Mesenchymal stem cell (in vitro differentiated cells and primary cell): ENCODE results near the gene CCDC148.

Source experiments
- DNase-seq: peaks from one replicate; pipeline ENCODE4 v3.0.0-alpha.2; 2013
- H2AFZ ChIP-seq: one replicate; pipeline ENCODE4 v1.6.1; 2013; ENCODE audit warnings: low read depth, mild to moderate bottlenecking, control low read depth, inconsistent platforms, low read length, moderate library complexity
- H2AK5ac ChIP-seq: 2 replicates; pipeline ENCODE4 v1.6.1; 2013; ENCODE audit warnings: low read length, moderate library complexity, mild to moderate bottlenecking, inconsistent platforms; ENCODE audit not compliant: severe bottlenecking
- H2BK120ac ChIP-seq: one replicate; pipeline ENCODE4 v1.6.1; 2013; ENCODE audit warnings: low read depth, mild to moderate bottlenecking, inconsistent platforms, low read length, moderate library complexity
- H2BK12ac ChIP-seq, 2 experiments: one replicate each; pipeline ENCODE4 v1.6.1; 2013; ENCODE audit warnings: inconsistent platforms in 2 of 2, low read length in 2 of 2, mild to moderate bottlenecking in 2 of 2, moderate library complexity in 2 of 2, control low read depth in 1 of 2
- H2BK15ac ChIP-seq: one replicate; pipeline ENCODE4 v1.6.1; 2013; ENCODE audit warnings: mild to moderate bottlenecking, low read depth, inconsistent platforms; ENCODE audit not compliant: poor library complexity, severe bottlenecking
- H2BK5ac ChIP-seq: 2 replicates; pipeline ENCODE4 v1.6.1; 2013; ENCODE audit warnings: low read depth, mild to moderate bottlenecking, low read length, control low read depth, inconsistent platforms; ENCODE audit not compliant: poor library complexity, severe bottlenecking
- H3K14ac ChIP-seq, 2 experiments: one replicate each; pipeline ENCODE4 v1.6.1; 2013; ENCODE audit warnings: inconsistent platforms in 2 of 2, low read length in 2 of 2, control low read depth in 1 of 2, mild to moderate bottlenecking in 1 of 2, moderate library complexity in 1 of 2
- H3K18ac ChIP-seq, 2 experiments: one replicate each; pipeline ENCODE4 v1.6.1; 2013; ENCODE audit warnings: inconsistent platforms in 2 of 2, low read length in 2 of 2, control low read depth in 1 of 2, low read depth in 1 of 2, mild to moderate bottlenecking in 1 of 2
- H3K23ac ChIP-seq, 2 experiments: one replicate each; pipeline ENCODE4 v1.6.1; 2013; ENCODE audit warnings: inconsistent platforms in 2 of 2, low read length in 2 of 2, mild to moderate bottlenecking in 2 of 2, moderate library complexity in 2 of 2, control low read depth in 1 of 2
- H3K27ac ChIP-seq: 2 replicates; pipeline ENCODE4 v1.5.1; 2013; ENCODE audit warnings: mild to moderate bottlenecking, moderate library complexity, low read length, control low read depth, inconsistent platforms; ENCODE audit not compliant: poor library complexity, severe bottlenecking
- H3K27me3 ChIP-seq, 2 experiments: 2 replicates each; pipeline versions ENCODE4 v1.6.1 to v1.7.0; 2013; ENCODE audit warnings: low read length in 2 of 2, mild to moderate bottlenecking in 2 of 2, moderate library complexity in 2 of 2, control low read depth in 1 of 2, inconsistent platforms in 1 of 2; ENCODE audit not compliant: control insufficient read depth in 1 of 2, insufficient read depth in 1 of 2
- H3K36me3 ChIP-seq, 2 experiments: 2 replicates each; pipeline versions ENCODE4 v1.6.1 to v1.7.0; 2013; ENCODE audit warnings: low read length in 2 of 2, control low read depth in 1 of 2, inconsistent platforms in 1 of 2, low read depth in 1 of 2, mild to moderate bottlenecking in 1 of 2; ENCODE audit not compliant: insufficient read depth in 2 of 2, control insufficient read depth in 1 of 2
- H3K4ac ChIP-seq, 2 experiments: one replicate each; pipeline ENCODE4 v1.6.1; 2013; ENCODE audit warnings: inconsistent platforms in 2 of 2, low read length in 2 of 2, mild to moderate bottlenecking in 2 of 2, moderate library complexity in 2 of 2, control low read depth in 1 of 2, low read depth in 1 of 2
- H3K4me1 ChIP-seq: 2 replicates; pipeline ENCODE4 v1.6.1; 2013; ENCODE audit warnings: low read depth, low read length, control low read depth; ENCODE audit not compliant: control insufficient read depth, insufficient read depth
- H3K4me2 ChIP-seq: 2 replicates; pipeline ENCODE4 v1.6.1; 2013; ENCODE audit warnings: low read length, mild to moderate bottlenecking, inconsistent platforms; ENCODE audit not compliant: poor library complexity, severe bottlenecking
- H3K4me3 ChIP-seq, 2 experiments: 2 replicates each; pipeline versions ENCODE4 v1.5.1 to v1.7.0; 2013; ENCODE audit warnings: low read length in 2 of 2, mild to moderate bottlenecking in 2 of 2, control low read depth in 1 of 2, low read depth in 1 of 2; ENCODE audit not compliant: insufficient read depth in 1 of 2
- H3K79me1 ChIP-seq: replicated peaks from 2 replicates; pipeline ENCODE4 v1.6.1; 2013; ENCODE audit warnings: mild to moderate bottlenecking, control low read depth, low read length, inconsistent platforms; ENCODE audit not compliant: poor library complexity, severe bottlenecking
- H3K9ac ChIP-seq: 2 replicates; pipeline ENCODE4 v1.7.0; 2013; ENCODE audit warnings: mild to moderate bottlenecking, low read length, moderate library complexity
- H3K9me3 ChIP-seq: 2 replicates; pipeline ENCODE4 v1.7.0; 2013; ENCODE audit warnings: mild to moderate bottlenecking, low read length; ENCODE audit not compliant: control insufficient read depth
- H4K8ac ChIP-seq: one replicate; pipeline ENCODE4 v1.6.1; 2013; ENCODE audit warnings: inconsistent platforms, mild to moderate bottlenecking, low read length, moderate library complexity
- H4K91ac ChIP-seq: one replicate; pipeline ENCODE4 v1.6.1; 2013; ENCODE audit warnings: mild to moderate bottlenecking, low read length, inconsistent platforms
- WGBS: methylation state at CpG from one replicate; pipeline ENCODE4 v1.1.7; 2013; ENCODE audit warnings: mixed read lengths; 5-methylcytosine and 5-hydroxymethylcytosine counted together

CCDC148 gene

GRCh38 chr2:158211502-158211901 is 245.1 kb downstream of the CCDC148 start:
- H2BK15ac ChIP-seq = no peak overlapping the region
- no peak overlapping the region for H2AK5ac ChIP-seq
- H2AFZ ChIP-seq = no peak overlapping the region
- H3K4me1 ChIP-seq = peaks cover 2% of the 10 kb centered on the region
- H3K4ac ChIP-seq = no peak overlapping the region
- no peak overlapping the region for H4K91ac ChIP-seq
- H3K23ac ChIP-seq = no peak overlapping the region
- H3K9ac ChIP-seq = no peak overlapping the region
- H2BK12ac ChIP-seq = no peak overlapping the region
- H3K36me3 ChIP-seq = no peaks in the 10 kb centered on the region
- peak overlapping the region in 1 of 2 experiments; percentile 18 for H3K18ac ChIP-seq
- no peak overlapping the region for H4K8ac ChIP-seq
- no peaks in the 10 kb centered on the region for H3K9me3 ChIP-seq
- H3K79me1 ChIP-seq = no peaks in the 10 kb centered on the region
- no peak overlapping the region for H2BK5ac ChIP-seq
- WGBS = 28% methylated on average over 2 of the region's 2 CpGs
- no peaks in the 10 kb centered on the region for H3K27me3 ChIP-seq
- no peak overlapping the region for H2BK120ac ChIP-seq
- H3K14ac ChIP-seq = no peak overlapping the region
- no peak overlapping the region for H3K4me2 ChIP-seq
- no peak overlapping the region for H3K27ac ChIP-seq
- no peak overlapping the region for H3K4me3 ChIP-seq
- DNase-seq = peak; percentile 38

DNA sequence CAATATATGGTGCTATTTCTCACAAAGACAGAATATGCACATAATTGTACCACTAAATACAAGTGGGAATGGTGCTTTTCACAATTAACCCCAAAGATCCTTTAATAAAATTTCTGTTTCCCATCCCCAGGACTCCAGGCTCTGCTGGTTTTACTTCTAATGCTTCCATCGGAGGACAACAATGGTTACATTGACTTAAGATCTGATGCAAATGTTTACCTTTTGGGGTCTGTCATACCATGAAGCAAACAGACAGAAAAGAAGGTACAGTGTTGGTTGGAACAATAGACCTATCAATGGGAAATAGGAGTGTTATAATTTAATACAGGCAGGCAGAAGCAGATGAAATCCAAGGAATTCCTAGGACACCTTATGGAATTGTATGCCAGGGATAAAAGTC is 249.2 kb downstream of the CCDC148 start:
- peaks cover 3% of the 10 kb centered on the region for H3K4me1 ChIP-seq
- no peak overlapping the region for H2BK15ac ChIP-seq
- H2BK12ac ChIP-seq = no peak overlapping the region
- 94% methylated on average over 1 of the region's 1 CpG for WGBS
- H3K27ac ChIP-seq = no peak overlapping the region
- no peak overlapping the region for H3K4ac ChIP-seq
- H2AFZ ChIP-seq = no peak overlapping the region
- no peak overlapping the region for H3K18ac ChIP-seq
- no peak overlapping the region for H3K4me2 ChIP-seq
- no peak overlapping the region for H4K8ac ChIP-seq
- H3K9me3 ChIP-seq = no peaks in the 10 kb centered on the region
- H3K27me3 ChIP-seq = no peaks in the 10 kb centered on the region
- no peak overlapping the region for H3K23ac ChIP-seq
- H2AK5ac ChIP-seq = no peak overlapping the region
- DNase-seq = no peak
- no peak overlapping the region for H3K4me3 ChIP-seq
- H3K9ac ChIP-seq = no peak overlapping the region
- H4K91ac ChIP-seq = no peak overlapping the region
- no peaks in the 10 kb centered on the region for H3K36me3 ChIP-seq
- no peak overlapping the region for H3K14ac ChIP-seq
- H3K79me1 ChIP-seq = no peaks in the 10 kb centered on the region
- H2BK5ac ChIP-seq = no peak overlapping the region
- H2BK120ac ChIP-seq = no peak overlapping the region

DNA sequence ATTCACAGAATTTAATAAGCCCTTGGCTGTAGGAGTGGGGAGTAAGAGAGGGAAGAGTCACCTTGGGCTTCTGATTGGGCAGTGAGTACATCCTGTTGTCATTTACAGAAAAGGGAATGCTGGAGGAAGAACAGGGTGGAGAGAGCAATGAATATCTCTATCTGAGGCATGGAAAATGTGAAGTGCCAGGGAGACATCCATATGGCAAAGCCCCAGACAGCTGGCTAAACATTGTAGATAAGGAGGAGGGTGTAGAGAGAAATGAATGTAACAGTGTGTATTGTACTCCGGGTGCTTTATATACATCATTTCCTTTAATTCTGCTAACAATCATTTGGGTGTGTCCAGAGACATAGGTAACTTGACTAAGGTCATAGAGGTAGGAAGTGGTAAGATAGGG is 251.3 kb downstream of the CCDC148 start:
- Histone ChIP-seq H2BK5ac (no peak overlapping the region), H3K23ac (no peak overlapping the region), H2BK120ac (no peak overlapping the region), H3K36me3 (no peaks in the 10 kb centered on the region), H3K9me3 (no peaks in the 10 kb centered on the region), H2AFZ (no peak overlapping the region), H2BK12ac (peak overlapping the region; percentile 43 to 73), H3K14ac (peak overlapping the region in 1 of 2 experiments; percentile 38), H3K4me1 (peaks cover 6% of the 10 kb centered on the region), H3K9ac (no peak overlapping the region), H2AK5ac (peak overlapping the region; percentile 75), H4K8ac (no peak overlapping the region), H3K4ac (no peak overlapping the region), H4K91ac (no peak overlapping the region), H3K79me1 (no peaks in the 10 kb centered on the region), H3K4me2 (no peak overlapping the region), H3K27me3 (no peaks in the 10 kb centered on the region), H2BK15ac (no peak overlapping the region), H3K4me3 (no peak overlapping the region), H3K18ac (peak overlapping the region in 1 of 2 experiments; percentile 54), H3K27ac (peak overlapping the region; percentile 58)
- peak; percentile 28 for DNase-seq
- WGBS = no CpG with 5 or more reads among the region's 1 CpG

DNA sequence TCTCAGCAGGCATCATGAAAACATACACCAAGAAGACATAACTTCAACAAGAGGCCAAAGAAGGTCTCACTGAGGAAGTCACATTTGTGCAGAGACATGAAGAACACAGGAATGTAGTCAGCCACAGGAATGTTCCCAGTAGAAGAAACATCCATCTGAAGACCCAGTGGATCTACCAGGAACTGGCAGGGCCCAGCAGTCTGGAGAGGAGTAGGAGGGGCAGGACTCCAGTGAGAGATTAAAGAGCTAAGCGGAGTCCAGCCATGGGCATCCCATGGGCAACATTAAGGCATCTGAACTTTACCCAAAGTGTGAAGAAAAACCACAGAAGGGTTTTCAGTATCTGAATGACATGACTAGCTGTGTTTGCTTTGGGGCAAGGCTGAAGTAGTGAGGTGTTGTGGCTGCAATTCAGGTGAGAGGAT is 251.8 kb downstream of the CCDC148 start:
- no peak overlapping the region for H2AFZ ChIP-seq

More for the DNA sequence above, 251.8 kb downstream of the CCDC148 start:
- peak overlapping the region in 1 of 2 experiments; percentile 54 for H3K18ac ChIP-seq
- H3K14ac ChIP-seq = peak overlapping the region in 1 of 2 experiments; percentile 38
- no peak overlapping the region for H3K9ac ChIP-seq
- H3K27me3 ChIP-seq = no peaks in the 10 kb centered on the region
- H4K91ac ChIP-seq = no peak overlapping the region
- H3K4me3 ChIP-seq = no peak overlapping the region
- DNase-seq = peak; percentile 80
- H3K4me2 ChIP-seq = no peak overlapping the region
- peak overlapping the region; percentile 58 for H3K27ac ChIP-seq
- H2BK12ac ChIP-seq = peak overlapping the region; percentile 43 to 49
- H3K79me1 ChIP-seq = no peaks in the 10 kb centered on the region
- WGBS = 36% methylated on average over 1 of the region's 1 CpG
- H3K23ac ChIP-seq = no peak overlapping the region
- no peak overlapping the region for H2BK120ac ChIP-seq
- no peaks in the 10 kb centered on the region for H3K36me3 ChIP-seq
- H4K8ac ChIP-seq = no peak overlapping the region
- H2BK15ac ChIP-seq = no peak overlapping the region
- no peak overlapping the region for H2BK5ac ChIP-seq
- peaks cover 6% of the 10 kb centered on the region for H3K4me1 ChIP-seq
- H3K9me3 ChIP-seq = no peaks in the 10 kb centered on the region
- H2AK5ac ChIP-seq = peak overlapping the region; percentile 75
- no peak overlapping the region for H3K4ac ChIP-seq
